Fibroblast of the aortic adventitia (primary cell): ENCODE data around the gene ZDHHC4. TPM values are rescaled to one million over a fixed set of nuclear protein-coding genes. Genes with fewer than 3 reads are reported as not detected.

Experiments used
- DNase-seq: peaks from one replicate; pipeline ENCODE4 v3.0.0-alpha.2; 2010; ENCODE audit warnings: low read depth
- H3K4me3 ChIP-seq: 2 replicates; pipeline ENCODE4 v1.5.1; 2011; ENCODE audit warnings: low read depth, mild to moderate bottlenecking, control low read depth, low read length, moderate library complexity
- total RNA-seq: library from RNA; depleted of rRNA; stranded (reverse); fragments of >200 nt; gene quantifications from 2 replicates; pipeline ENCODE4 v1.2.3, GENCODE V29; 2012; ENCODE audit warnings: low replicate concordance
- TF ChIP-seq, protein P1 (sequence below): IDR thresholded peaks from 2 replicates; pipeline ENCODE4 v1.5.1; 2011; ENCODE audit warnings: mild to moderate bottlenecking, low read length, control low read depth, inconsistent platforms; ENCODE audit not compliant: insufficient read depth

ZDHHC4 gene
- total RNA-seq, 1 donor = 51.2 TPM

GRCh38 chr7:6551016-6551511, 26.2 kb upstream of the ZDHHC4 start, which contains the start of gene GRID2IP:
GRID2IP (minus strand) TSS chr7:6551461; CDS start chr7:6551436, 25 bp downstream.
- TF ChIP-seq, protein P1, sequence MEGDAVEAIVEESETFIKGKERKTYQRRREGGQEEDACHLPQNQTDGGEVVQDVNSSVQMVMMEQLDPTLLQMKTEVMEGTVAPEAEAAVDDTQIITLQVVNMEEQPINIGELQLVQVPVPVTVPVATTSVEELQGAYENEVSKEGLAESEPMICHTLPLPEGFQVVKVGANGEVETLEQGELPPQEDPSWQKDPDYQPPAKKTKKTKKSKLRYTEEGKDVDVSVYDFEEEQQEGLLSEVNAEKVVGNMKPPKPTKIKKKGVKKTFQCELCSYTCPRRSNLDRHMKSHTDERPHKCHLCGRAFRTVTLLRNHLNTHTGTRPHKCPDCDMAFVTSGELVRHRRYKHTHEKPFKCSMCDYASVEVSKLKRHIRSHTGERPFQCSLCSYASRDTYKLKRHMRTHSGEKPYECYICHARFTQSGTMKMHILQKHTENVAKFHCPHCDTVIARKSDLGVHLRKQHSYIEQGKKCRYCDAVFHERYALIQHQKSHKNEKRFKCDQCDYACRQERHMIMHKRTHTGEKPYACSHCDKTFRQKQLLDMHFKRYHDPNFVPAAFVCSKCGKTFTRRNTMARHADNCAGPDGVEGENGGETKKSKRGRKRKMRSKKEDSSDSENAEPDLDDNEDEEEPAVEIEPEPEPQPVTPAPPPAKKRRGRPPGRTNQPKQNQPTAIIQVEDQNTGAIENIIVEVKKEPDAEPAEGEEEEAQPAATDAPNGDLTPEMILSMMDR = no peak
- DNase-seq = no peak
- H3K4me3 ChIP-seq = no peak within 1 kb of the TSS

GRCh38 chr7:6553448-6554044, 23.7 kb upstream of the ZDHHC4 start:
- H3K4me3 ChIP-seq = no peak overlapping the region
- DNase-seq = no peak
- TF ChIP-seq, protein P1 = peak; percentile 17

DNA sequence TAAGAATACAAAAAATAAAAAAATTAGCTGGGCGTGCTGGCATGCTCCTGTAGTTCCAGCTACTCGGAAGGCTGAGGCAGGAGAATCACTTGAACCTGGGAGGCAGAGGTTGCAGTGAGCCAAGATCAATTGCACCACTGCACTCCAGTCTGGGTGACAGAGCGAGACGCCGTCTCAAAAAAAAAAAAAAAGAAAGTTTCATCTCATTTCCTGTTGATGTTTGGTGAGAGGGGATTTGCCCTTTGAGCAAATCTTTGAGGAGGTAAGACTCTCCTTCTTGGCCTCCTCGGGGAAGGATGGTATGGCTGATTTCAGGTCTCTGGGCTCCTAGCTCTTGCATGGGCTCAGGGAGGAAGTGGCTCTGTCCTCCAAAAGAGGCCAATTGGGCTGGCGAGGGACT, 22.4 kb upstream of the ZDHHC4 start:
- DNase-seq = no peak
- H3K4me3 ChIP-seq = no peak overlapping the region
- TF ChIP-seq, protein P1 = no peak

- no peak overlapping the region for H3K4me3 ChIP-seq
- no peak for DNase-seq
Observed at GRCh38 chr7:6556196-6556595, 21.1 kb upstream of the ZDHHC4 start.

GRCh38 chr7:6558837-6559236, 18.4 kb upstream of the ZDHHC4 start:
- H3K4me3 ChIP-seq = no peak overlapping the region
- DNase-seq = peak; percentile 32
- TF ChIP-seq, protein P1 = peak; percentile 41

More at GRCh38 chr7:6556196-6556595, 21.1 kb upstream of the ZDHHC4 start:
- TF ChIP-seq, protein P1 = no peak

DNA sequence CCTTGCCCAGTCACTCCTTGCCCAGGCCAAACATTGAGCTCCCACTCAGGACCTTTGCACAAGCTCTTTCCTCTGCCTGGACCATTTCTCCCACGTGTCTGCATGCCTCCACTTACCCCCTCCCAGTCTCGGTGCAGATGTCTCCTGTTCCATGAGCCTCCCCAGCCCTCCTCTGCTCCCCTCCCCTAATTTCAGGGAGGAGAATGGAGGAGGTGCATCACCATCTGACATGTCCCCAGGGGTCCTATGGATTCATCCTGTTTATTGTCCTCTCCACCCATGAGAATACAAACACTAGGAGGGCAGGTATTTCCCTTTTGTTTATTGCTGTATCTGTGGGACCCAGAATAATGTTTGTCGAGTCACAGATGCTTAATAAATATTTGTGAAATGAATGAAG, 17.4 kb upstream of the ZDHHC4 start:
- no peak for DNase-seq
- TF ChIP-seq, protein P1 = no peak
- H3K4me3 ChIP-seq = no peak overlapping the region
